Cardiac septum (tissue), 1 donor: ENCODE data around the gene NR2C2. TPM values are rescaled to one million over a fixed set of nuclear protein-coding genes. Genes with fewer than 3 reads are reported as not detected.

Experiments
- DNase-seq: peaks from one replicate; pipeline ENCODE4 v3.0.0-alpha.2; 2020; ENCODE audit warnings: low spot score
- intact Hi-C: fragments of 100-400 bp; cut with DNase I; formaldehyde crosslinking; loops from one replicate; pipeline ENCODE4 v1.14.0; 2022
- total RNA-seq: library from RNA; stranded (reverse); fragmentation: NEBNext Ultra II Directional; extraction: Animal tissue kit (Norgen Biotek cat#: 25700); gene quantifications from one replicate; pipeline ENCODE4 v1.2.1, GENCODE V29; 2021
- donor health status: DM: no; HTN: no; CAD: no.

NR2C2 gene
- total RNA-seq, 1 donor from 2014 or later, result 32.7 TPM

GRCh38 chr3:15050405-15051092 lies 103.2 kb downstream of the NR2C2 start:
- DNase-seq, result no peak
- intact Hi-C loops, result no loop called here

GRCh38 chr3:15051531-15051930 lies 104.1 kb downstream of the NR2C2 start:
- intact Hi-C loops, result no loop called here
- DNase-seq, result no peak

GRCh38 chr3:15052335-15053242 lies 105.2 kb downstream of the NR2C2 start:
- DNase-seq, result no peak
- intact Hi-C loops, result no loop called here

- intact Hi-C loops, result no loop called here
- no peak for DNase-seq
Observed at GRCh38 chr3:15053541-15053940, 106.2 kb downstream of the NR2C2 start.

GRCh38 chr3:15055019-15055557 lies 107.7 kb downstream of the NR2C2 start:
- DNase-seq, result no peak

GRCh38 chr3:15056676-15057404 lies 109.5 kb downstream of the NR2C2 start:
- intact Hi-C loops, result no loop called here

More at GRCh38 chr3:15055019-15055557, 107.7 kb downstream of the NR2C2 start:
- intact Hi-C loops, result no loop called here

GRCh38 chr3:15060029-15060428 lies 112.6 kb downstream of the NR2C2 start:
- intact Hi-C loops, result no loop called here

More at GRCh38 chr3:15056676-15057404, 109.5 kb downstream of the NR2C2 start:
- DNase-seq, result no peak

GRCh38 chr3:15063238-15063637 lies 115.9 kb downstream of the NR2C2 start:
- DNase-seq, result no peak
- intact Hi-C loops, result no loop called here

More at GRCh38 chr3:15060029-15060428, 112.6 kb downstream of the NR2C2 start:
- no peak for DNase-seq

- intact Hi-C loops, result loop anchor here (2.0 kb wide), 1 partner anchor 117 kb away; the partner anchor contains the start of gene NR2C2
Observed at GRCh38 chr3:15063656-15064286, 116.4 kb downstream of the NR2C2 start.

GRCh38 chr3:15064299-15064834 lies 117.0 kb downstream of the NR2C2 start:
- intact Hi-C loops, result loop anchor here (2.0 kb wide), 1 partner anchor 118 kb away; the partner anchor contains the start of gene NR2C2
- DNase-seq, result no peak

More at GRCh38 chr3:15063656-15064286, 116.4 kb downstream of the NR2C2 start:
- DNase-seq, result no peak

- intact Hi-C loops, result loop anchor here (1.0 to 2.0 kb wide), 2 partner anchors 34 to 118 kb away; partner anchors contain the start of genes NR2C2 and RBSN
- peak; percentile 97 for DNase-seq
Observed at GRCh38 chr3:15064835-15065549, 117.6 kb downstream of the NR2C2 start, which contains the start of gene MRPS25. Gene MRPS25, minus strand, starts transcription at chr3:15065315. Its CDS starts 121 bp downstream, at chr3:15065194.

GRCh38 chr3:15065550-15066007 lies 118.2 kb downstream of the NR2C2 start:
- DNase-seq, result no peak
- intact Hi-C loops, result loop anchor here (1.0 to 2.0 kb wide), 2 partner anchors 34 to 119 kb away; partner anchors contain the start of genes NR2C2 and RBSN

GRCh38 chr3:15066467-15066866 lies 119.1 kb downstream of the NR2C2 start:
- intact Hi-C loops, result no loop called here
- DNase-seq, result no peak

GRCh38 chr3:15069441-15069840 lies 122.1 kb downstream of the NR2C2 start:
- intact Hi-C loops, result no loop called here
- no peak for DNase-seq

GRCh38 chr3:15071699-15072098 lies 124.3 kb downstream of the NR2C2 start:
- DNase-seq, result no peak
- intact Hi-C loops, result no loop called here

GRCh38 chr3:15074500-15074899 lies 127.1 kb downstream of the NR2C2 start:
- no peak for DNase-seq
- intact Hi-C loops, result no loop called here

- DNase-seq, result no peak
- intact Hi-C loops, result no loop called here
Observed at GRCh38 chr3:15079091-15079490, 131.7 kb downstream of the NR2C2 start.
